ENCODE measurements around the gene PSMB5.

Gene PSMB5

DNA sequence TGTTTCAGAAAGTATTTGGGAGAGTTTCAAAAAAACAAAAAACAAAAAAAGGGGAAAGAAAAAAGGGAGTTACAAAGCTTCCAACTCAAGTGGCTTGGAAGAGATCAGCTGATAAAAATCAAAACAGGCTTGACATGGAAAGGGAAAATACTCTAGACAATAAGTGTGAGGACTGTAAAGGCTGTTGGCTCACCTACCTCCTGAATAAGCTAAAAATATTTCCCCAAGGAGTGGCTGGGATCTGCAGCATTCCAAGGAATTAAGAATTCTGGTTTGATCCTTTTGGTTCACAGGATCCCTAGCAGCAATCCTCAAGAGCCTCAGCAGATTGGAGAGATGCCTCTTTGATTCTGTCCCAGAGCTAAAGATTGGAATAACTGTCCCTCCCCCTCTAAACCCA lies 41.2 kb downstream of the PSMB5 start:
- DNase-seq: no peak

DNA sequence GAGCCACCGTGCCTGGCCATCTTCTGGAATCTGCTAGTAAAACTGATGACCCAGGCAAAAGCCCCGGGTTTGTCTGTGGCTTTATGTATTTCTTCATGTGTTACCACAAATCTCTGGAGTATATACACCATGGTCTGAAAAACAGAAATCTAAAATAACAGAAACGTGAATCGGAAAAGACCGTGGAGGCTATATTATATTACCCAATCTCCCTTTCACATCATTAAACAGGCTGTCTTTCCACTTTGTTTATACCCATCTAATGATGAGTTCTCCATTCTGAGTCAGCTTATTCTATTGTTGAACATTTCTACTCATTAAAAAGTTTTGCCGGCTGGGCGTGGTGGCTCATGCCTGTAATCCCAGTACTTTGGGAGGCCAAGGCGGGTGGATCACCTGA lies 42.8 kb downstream of the PSMB5 start:
- no peak for DNase-seq

DNA sequence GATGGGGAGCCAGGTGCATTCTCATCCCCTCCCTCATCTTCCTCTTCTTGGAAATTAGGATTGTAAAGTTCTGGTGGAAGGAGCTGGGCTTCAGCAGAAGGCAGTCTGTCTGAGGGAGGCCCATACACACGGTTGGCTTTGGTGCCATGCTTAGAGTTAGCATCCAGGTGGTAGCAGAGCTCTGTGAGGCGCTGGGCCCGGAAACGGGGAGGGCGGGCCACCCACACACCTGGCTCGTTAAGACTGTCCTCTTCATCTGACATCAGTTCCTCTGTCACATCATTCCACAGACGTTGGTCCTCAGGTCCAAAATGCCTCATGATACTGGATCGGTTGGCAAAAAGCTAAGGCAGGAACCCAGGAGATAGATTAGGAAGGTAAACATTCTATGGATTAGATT lies 47.4 kb downstream of the PSMB5 start:
- DNase-seq: no peak

DNA sequence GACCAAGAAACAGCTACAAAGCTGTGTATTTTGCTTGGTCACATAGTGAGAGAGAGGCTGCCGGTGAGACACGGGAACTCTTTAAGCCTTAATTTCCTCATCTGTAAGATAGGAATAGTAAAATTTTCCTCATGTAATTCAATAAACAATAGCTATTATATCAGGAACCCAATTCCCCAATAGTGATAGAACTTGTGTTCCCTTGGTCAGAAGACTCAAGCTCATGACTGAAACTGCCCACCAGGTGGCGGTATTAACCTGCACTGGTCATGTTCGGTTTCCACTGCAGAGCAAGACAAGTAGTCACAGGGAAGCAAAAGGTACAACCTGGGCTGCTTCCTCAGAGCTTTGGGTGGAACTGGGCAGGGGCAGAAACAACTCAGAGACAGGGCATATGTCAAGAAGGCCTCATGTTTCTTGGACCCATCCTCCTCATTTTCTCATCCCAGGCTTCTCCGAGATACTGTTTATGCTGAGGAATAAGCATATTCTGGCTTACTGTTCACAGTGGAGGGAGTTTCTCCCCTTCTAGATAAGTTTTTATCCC lies 48.1 kb downstream of the PSMB5 start:
- DNase-seq: no peak

DNA sequence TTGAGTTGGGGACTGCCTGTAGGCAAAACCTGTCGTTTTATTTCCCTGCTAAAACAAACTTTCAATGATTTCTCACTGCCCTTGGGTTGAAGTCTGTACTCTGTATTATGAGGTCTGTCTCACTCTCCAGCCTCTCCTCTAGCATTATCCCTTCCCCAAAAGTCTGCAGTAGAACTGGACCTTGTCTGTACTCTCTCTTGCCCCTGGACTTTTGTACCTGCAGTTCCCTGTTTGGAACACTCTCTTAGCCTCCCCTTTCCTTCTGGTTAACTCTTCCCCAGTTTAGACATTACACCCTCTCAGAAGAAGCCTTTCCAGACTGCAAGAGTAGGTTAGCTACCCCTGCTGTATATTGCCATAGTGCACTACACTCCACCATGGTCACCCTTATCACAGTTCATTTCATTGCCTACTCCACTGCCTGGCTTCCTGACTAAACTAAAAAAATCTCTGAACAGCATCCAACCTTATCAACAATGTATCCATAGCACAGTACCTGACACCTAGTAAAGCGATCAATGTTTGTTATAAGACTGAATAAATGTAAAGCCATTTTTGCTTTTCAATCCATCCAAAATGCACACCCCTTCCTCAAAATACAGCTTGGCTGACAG lies 48.7 kb downstream of the PSMB5 start:
- no peak for DNase-seq

DNA sequence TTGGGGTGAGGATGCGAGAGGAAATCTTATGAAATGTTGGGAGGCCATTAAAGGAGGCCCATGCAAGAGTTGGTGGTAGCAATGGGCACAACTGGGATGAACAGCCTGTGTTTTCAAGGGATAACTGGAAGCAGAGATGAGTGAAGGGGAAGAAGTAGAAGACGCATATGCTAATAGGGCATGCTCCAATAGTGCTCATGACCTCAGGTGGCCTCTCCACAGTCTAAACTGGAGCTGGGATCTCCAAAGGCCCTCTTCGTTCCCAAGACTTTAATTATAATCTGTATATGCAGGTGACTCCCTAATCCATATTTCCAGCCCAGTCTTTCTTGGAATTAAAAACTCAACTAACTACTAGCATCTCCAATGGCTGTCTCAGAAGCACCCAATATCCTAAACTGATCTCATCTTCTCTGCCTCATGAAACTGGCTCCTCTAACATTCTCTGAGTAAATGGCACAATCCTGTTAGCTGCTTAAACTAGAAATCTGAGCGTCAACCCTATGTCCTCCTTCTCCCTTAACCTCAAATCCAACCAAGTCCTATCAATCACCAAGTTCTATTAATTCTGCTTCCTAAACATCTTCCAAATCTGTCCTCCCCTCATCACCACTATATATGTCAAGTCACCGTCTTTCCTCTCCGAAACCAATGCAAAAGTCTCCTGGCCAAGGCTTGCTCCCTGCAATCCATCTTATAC lies 49.6 kb downstream of the PSMB5 start:
- no peak for DNase-seq

DNA sequence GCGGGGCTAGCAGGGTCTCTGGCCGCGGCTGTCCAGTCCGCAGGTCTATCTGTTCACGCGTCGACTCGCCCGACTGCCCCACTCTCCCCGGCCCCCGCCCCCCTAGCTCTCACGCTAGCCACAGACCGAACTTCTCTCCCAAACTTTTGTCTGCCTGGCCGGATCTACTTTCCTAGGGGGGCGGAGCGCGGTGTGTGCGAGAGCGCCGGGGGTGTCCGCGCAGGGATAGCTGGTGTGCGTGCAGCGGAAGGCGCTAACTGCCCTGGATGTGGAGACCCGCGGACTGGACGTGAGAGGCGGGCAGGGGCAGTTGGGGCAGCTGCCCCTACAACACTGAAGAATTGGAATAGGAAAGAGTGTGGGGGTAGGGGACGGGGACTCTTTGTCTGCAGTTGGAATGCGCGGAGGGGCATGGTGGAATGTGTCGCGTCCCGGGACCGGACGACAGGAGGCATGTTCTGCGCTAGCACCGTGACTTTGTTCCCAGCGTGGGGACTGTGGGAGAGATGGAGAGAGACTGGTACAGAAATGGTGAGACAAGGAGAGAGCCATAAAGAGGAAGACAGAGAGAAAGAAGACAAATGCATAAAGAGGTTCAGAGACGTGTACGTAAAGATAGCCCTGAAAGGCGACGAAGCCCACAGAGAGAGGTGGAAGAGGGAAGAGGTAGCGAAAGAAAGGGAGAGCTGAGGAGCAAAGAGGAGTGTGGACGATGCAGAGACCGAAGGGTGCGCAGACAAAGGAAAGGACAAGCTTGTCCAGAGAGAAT lies 52.0 kb downstream of the PSMB5 start, which contains the start of gene AJUBA:
Gene AJUBA, minus strand, starts transcription at position 75 of the 769 bp plus-strand sequence. CDS start 285 bp downstream, outside the sequence.
- peak; percentile 97 for DNase-seq

DNA sequence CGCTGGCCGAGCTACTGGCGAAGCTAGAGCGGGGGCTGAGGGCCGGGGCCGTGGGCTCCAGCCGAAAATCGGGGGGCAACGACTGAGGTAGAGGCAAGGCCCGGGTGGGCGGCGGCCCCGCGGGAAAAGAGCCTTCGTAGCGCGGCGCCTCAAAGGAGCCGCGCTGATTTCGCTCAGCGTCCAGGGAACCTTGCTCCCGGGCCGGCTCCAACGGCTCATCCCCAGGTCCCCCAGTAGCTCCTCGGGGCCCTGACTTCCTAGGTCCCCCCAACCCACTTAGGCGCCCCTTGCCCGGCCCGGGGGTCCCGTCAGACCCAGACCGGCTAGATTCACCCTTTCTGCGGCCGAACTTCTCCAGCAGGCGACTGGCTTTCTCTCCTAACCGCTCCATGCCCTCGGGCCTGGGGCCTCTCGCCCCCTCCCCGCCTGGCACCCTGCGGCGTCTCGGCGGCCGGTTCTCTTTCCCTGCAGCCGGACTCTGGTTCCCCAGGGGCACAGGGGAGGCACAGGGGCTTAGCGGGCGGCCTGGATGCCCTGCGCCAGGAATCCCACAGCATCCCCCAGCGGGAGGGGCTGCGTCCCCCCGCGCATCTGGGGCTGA lies 52.7 kb downstream of the PSMB5 start:
- DNase-seq: peak; percentile 84

DNA sequence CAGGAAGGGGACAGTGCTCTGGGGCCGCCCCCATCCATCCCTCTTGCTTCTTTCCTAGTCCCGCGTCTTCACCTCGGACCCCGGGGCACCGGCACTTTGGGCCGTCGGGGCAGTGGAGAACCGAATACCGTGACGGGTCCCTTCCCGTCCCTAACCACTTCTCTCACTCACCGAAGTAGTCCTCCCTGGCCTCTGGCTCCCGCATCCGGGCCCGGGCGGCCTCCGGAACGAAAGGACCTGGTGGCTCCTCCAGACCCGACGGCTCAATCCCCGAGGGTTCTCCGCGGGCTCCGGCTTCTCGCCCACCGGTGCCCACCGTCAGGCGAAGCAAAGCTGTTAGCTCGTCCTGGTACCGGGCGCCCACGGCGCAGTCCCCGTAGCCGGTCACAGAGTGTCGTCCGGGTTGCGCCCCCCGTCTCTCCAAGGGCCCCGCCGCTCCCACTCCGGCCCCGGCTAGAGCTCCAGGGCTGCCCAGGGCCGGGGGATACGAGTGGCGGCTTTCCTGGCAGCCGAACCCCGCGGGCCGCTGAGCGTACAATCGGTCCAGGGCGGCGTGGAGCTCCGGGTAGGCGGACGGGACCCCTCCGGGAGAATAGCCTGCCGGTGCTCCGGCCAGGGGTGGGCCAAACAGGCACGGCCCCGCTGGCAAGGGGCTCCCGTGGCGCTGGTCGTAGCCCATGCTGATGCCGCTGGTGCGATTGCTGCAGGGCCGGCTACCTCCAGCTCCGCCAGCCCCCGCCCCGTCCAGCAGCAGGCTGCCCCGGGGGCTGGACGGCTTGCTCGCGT lies 53.4 kb downstream of the PSMB5 start:
- DNase-seq: peak; percentile 79

DNA sequence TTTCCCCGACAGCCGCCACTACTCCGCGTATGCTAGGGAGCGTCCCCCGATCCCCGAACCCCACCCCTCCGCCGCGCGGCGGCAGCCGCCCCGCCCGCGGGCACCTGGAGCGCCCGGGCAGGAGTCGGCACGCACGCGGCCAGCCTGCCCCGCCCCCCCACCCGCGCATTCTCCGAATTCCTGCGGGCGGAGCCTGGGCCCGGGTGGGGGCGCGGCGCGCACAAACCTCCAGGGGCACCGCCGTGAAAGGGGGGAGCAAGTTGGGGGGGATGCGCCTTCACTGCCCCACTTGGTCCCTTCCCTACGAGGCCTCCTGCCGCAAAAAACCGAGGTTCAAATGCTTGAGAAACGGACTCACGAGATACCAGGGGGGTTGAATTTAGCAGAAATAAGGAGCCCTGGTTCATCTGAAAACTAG lies 54.0 kb downstream of the PSMB5 start:
- DNase-seq: no peak

DNA sequence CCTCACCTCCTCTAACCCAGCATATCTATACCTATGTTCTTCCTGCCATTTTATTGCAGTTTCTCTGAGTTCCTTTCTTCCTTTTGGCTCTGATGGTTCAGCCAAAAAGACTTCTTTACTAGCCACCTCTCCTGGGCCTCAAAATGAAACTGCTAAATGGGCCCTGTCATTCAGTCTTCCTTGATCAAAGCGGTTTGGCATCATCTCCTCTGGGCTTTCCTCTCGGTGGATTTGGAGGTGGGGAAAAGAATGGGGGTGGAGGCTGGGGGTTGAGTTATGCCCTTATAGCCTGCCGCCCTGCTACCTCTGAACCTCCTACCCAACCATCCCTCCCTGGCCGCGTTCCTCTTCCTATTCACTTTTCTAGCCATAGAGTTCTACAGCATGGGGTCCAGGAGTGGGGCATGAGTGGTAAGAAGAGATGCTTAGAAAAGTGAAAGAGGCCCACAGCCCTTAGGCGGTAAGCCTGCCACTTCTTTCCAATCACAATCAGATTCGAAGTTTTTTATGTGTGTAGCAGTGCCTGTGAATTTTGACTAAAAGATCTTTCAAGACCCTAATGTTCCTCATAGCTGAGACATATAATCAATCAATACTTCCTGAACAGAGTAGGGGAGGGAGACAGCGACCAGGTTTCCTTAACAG lies 54.8 kb downstream of the PSMB5 start:
- DNase-seq: no peak

DNA sequence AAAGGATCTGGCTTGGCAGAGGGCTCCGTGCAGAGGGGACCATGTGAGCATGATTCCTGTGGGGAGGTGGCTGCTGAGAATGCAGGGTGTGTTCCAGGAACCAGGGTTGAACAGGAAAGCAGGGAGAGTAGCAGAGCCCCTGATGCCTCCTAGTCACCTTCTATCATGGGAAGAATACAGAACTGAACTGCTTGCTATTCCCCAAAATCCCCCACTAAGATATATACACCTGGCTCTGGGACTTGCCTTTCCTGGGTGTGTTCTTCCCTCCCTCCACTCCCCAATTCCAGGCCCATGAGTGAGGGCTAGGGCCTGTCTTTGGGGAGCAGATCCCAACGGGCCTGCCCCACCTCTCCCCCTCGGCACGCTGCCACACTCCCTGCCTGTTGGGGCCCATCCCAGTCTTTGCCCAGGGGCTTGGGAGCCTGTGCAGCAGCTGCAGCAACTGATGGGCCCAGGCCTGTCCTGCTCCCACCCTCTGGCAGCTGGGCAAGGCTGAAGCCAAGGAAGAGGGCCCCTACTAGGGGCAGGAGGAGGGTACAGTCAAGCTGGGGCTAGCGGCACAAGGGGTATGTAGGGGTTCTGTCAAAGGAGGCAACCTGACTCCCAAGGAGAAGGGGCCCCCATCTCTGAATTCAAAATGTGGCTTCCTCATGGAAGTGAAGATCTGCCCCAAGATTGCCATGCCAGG lies 55.6 kb downstream of the PSMB5 start:
- DNase-seq: peak; percentile 22

DNA sequence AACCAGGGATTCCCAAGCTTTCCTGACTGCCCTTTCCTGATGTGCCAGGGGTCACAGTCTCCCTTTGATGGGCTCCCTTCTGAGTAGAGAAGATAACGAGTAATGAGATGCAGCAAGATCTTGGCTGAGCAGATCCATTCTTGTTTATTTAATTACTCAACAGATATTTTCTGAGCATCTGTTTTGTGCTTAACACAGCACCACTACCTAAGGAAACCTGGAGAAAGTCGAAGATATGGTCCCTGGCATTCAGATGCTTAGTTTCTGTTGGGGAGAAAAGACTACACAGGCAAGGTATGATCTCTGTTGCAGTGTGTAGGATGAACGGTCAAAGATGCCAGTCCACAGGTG lies 56.2 kb downstream of the PSMB5 start:
- DNase-seq: no peak

DNA sequence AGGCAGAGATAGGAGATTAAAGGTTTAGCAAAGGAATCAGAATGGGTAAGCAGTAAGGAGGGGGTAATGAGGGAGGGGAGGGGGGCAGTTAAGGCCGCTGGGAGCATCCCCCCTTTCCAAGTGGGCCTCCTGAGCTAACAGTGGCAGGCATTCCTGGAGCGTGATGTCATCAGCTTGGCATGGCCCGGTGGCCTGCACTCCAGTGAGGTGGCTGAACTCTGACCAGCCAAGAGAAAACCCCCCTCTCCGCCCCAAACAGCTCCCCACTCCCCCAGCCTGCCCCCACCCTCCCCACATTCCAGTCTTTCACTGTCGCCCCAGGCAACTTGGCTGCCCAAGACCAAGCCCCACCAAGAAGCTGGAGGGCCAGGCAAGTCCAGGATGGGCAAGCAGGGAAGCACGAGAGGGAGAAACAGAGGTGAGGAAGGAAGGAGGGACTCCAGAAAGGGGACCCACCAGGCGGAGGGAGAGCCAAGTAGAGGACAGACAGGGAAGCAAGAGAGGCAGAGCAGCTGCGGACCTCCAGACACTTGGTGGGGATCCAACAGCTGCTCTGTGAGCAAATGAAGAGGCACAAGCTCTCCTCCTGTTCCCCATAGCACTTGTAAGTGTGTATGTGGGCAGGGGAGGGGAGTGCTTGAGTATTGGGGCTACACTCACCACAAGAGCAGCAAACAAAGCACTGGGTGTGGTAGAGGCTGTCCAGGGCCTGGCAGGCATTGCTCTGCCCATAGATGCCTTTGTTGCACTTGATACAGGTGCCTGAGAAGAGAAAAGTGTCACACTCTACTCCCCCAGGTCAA lies 56.8 kb downstream of the PSMB5 start:
- DNase-seq: peak; percentile 37

DNA sequence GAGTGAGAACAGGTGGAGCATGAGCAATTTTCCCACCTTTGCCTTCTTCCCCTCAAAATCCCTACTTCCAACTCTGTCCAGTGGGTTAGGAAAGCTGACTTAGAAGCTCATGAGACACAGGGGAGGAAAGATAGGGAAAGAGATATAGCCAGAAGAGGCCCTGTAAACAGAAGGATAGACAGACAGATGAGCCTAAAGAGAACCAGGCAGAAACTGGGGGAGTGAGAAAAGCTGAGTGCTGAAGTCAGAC lies 57.3 kb downstream of the PSMB5 start:
- peak; percentile 62 for DNase-seq

DNA sequence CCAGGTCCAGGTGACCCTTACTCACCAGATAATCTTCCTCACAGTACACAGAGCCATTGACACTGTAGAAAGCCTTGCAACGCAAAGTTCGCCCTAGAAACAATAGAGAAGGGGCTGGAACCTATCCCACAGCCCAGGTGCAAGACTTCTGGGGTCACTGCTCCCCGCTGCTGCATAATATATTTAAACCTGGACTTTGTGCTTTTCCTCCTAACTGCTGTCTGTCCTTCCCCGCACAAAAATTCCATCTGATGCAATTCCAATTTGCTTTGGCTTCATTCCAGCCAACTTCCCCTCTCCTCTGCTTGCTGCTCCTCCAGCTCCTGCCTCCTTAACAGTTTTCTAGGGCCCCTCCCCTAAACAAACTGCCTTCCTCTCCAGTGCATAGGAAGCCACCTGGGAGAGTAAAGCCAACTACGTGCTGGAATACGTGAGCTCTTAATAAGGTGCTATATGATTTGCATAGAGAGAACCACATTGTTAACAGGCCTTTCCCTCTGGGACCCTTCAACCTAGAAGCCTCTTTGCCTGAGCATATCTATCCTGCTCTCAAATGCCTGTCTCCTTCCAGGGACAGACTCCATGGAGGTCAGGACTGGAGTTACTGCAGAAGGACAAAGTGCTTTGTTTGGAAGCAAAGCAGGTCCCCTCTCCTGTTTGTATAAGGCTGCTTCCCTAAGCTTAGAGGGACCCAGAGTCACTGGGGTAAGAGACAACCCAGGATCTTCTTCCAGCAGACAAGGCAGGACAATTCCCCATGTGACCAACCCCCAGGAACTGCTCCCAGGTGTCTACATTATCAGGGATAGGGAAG lies 57.9 kb downstream of the PSMB5 start:
- DNase-seq: peak; percentile 40
